ENCODE data around the gene VPS41.

DNA sequence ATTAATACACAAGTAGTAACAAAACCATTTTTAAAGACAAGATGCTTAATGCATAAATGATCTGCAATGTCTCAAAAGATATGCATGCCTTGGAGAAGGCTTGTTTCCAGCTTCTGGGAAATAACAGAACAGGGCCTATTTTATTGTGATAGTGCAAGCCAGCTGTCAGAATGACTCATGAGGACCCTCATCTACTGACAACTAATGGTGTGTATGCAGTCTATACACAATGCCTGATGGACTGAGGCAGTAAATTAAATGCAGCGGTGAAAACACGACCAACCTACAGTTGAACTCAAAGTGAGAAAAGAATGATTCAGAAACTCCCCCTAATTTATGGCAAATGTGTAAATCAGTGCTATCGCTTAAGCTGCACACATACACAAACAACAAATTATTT, 46.3 kb downstream of the VPS41 start:
- TF ChIP-seq, protein P1, sequence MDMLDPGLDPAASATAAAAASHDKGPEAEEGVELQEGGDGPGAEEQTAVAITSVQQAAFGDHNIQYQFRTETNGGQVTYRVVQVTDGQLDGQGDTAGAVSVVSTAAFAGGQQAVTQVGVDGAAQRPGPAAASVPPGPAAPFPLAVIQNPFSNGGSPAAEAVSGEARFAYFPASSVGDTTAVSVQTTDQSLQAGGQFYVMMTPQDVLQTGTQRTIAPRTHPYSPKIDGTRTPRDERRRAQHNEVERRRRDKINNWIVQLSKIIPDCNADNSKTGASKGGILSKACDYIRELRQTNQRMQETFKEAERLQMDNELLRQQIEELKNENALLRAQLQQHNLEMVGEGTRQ (IDR thresholded peaks at IDR 0.05; ENCODE audit: borderline replicate concordance, low read depth, low read length), result no peak
- TF ChIP-seq JUND (IDR thresholded peaks at IDR 0.05), result no peak
- TF ChIP-seq CTCF (IDR thresholded peaks at IDR 0.05), result no peak
- no peak for TF ChIP-seq EZH2phosphoT487 (IDR thresholded peaks at IDR 0.05; ENCODE audit: borderline replicate concordance, low read depth)
- TF ChIP-seq SIN3A (IDR thresholded peaks at IDR 0.05; ENCODE audit: borderline replicate concordance, low read depth, low read length), result no peak
- TF ChIP-seq REST (IDR thresholded peaks at IDR 0.05; ENCODE audit: low read depth, low read length), result no peak
- TF ChIP-seq EP300 (IDR thresholded peaks at IDR 0.05; ENCODE audit: borderline replicate concordance in 1 of 2, low read depth in 1 of 2, low read length in 1 of 2), result no peak
- TF ChIP-seq GABPA (IDR thresholded peaks at IDR 0.05; ENCODE audit: low read depth), result no peak
- TF ChIP-seq RXRA (IDR thresholded peaks at IDR 0.05; ENCODE audit: borderline replicate concordance, low read depth), result no peak
- no peak for TF ChIP-seq TEAD4 (IDR thresholded peaks at IDR 0.05; ENCODE audit: borderline replicate concordance, insufficient read depth)
- no peak for TF ChIP-seq RFX5 (IDR thresholded peaks at IDR 0.05; ENCODE audit: low read length)
- TF ChIP-seq TAF1 (IDR thresholded peaks at IDR 0.05; ENCODE audit: borderline replicate concordance, low read depth, low read length), result no peak
- TF ChIP-seq RCOR1 (IDR thresholded peaks at IDR 0.05; ENCODE audit: low read length), result no peak
- TF ChIP-seq, protein P2, sequence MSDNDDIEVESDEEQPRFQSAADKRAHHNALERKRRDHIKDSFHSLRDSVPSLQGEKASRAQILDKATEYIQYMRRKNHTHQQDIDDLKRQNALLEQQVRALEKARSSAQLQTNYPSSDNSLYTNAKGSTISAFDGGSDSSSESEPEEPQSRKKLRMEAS (IDR thresholded peaks at IDR 0.05; ENCODE audit: low read depth), result no peak
